ENCODE data around the gene SAYSD1.

Gene SAYSD1

GRCh38 chr6:39077882-39078594 lies 36.9 kb downstream of the SAYSD1 start:
- DNase-seq = no peak

GRCh38 chr6:39076623-39077535 lies 38.1 kb downstream of the SAYSD1 start:
- DNase-seq = no peak

- no peak for DNase-seq
Observed at GRCh38 chr6:39075807-39076622, 39.0 kb downstream of the SAYSD1 start.

- no peak for DNase-seq
Observed at GRCh38 chr6:39075010-39075686, 39.8 kb downstream of the SAYSD1 start.

- no peak for DNase-seq
Observed at GRCh38 chr6:39074486-39074885, 40.5 kb downstream of the SAYSD1 start.

GRCh38 chr6:39073471-39074355 lies 41.3 kb downstream of the SAYSD1 start:
- no peak for DNase-seq

GRCh38 chr6:39072830-39073229 lies 42.2 kb downstream of the SAYSD1 start:
- DNase-seq = no peak

GRCh38 chr6:39068391-39068790 lies 46.6 kb downstream of the SAYSD1 start:
- DNase-seq = no peak

GRCh38 chr6:39065561-39065960 lies 49.4 kb downstream of the SAYSD1 start:
- no peak for DNase-seq

GRCh38 chr6:39063526-39063925 lies 51.5 kb downstream of the SAYSD1 start:
- DNase-seq = no peak

GRCh38 chr6:39062014-39062740 lies 52.8 kb downstream of the SAYSD1 start:
- DNase-seq = peak; percentile 7

GRCh38 chr6:39061588-39061987 lies 53.4 kb downstream of the SAYSD1 start:
- no peak for DNase-seq

- DNase-seq = peak; percentile 35
Observed at GRCh38 chr6:39061182-39061581, 53.8 kb downstream of the SAYSD1 start.

GRCh38 chr6:39060467-39061160 lies 54.4 kb downstream of the SAYSD1 start:
- DNase-seq = no peak

GRCh38 chr6:39059496-39060310 lies 55.3 kb downstream of the SAYSD1 start:
- peak; percentile 50 for DNase-seq

GRCh38 chr6:39058471-39059147 lies 56.4 kb downstream of the SAYSD1 start:
- DNase-seq = no peak

- DNase-seq = no peak
Observed at GRCh38 chr6:39057251-39058155, 57.5 kb downstream of the SAYSD1 start.

- no peak for DNase-seq
Observed at GRCh38 chr6:39056681-39057080, 58.3 kb downstream of the SAYSD1 start.

Data from DMS153 (cell line).